Measurements from ENCODE around the gene SEMA3D.

Gene SEMA3D

DNA sequence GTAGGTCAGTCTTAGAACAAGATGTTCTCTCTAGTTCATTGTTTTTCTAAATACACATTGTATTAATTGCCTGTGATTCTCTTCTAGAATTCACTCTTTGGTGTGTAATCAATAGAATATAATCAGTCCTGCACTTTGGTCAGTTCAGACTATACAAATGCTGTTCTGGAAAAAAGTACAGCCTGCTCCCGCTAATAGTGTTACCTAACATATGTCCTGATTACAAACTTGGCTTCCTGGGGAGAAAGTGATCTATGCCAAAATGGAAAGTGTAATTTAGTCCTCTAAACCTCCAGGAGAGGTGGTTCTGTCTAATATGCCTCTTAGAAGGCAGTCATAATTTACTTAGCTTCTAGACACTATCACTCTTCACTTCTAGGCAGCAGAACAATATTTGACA lies 215.5 kb downstream of the SEMA3D start:
- DNase-seq, result no peak

DNA sequence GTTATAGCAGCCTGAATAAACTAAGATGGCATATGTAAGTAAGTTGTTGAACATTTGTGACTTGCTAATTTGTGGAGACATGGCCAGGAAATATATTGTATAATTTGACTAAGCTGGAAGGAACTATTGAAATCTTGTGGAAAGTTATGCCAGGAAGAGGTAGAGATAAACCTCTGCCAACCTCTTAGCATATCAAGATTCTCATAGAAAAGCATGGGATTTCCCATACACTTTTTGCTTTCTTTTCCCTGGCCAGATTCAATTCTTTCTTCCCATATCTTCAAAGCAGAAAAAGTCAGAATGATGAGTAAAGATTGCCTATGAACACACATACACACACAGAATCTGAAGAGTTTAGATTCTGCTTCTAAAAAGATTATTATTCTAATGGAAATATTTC lies 216.2 kb downstream of the SEMA3D start:
- no peak for DNase-seq

DNA sequence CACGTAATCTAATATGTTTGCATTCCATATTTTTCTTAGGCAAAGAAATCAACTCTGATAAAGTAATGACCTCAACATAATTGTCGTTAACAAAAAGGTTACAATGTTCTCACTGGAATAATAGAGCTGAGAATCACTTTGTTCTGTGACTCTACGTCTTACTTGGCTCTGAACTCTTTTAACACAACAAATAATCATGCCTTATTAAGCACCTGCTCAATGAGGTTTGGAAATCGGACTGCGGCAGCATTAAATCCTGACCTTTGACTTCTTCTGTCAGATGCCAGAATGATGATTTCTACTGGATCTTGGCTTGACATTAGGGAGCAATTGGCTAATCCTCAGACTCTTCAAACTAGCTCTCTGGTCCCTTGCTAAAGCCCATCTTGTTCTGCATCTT lies 233.6 kb downstream of the SEMA3D start:
- no peak for DNase-seq

DNA sequence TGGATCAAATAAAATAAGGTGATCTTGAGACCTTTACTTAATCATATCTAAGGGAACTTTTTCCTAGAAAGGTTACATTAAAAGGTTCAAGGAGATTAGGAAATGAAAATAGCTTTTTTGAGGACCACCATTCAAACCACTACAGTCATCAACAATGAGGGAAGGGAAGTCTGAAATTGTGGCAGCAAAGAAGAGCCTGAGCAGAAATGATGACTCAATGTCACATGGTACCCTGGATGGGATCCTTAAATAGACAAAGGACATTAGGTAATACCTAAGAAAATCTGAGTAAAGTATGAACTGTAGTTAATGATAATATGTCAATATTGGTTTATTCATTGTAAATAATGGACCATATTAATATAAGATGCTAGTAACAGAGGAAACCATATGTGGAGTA lies 236.0 kb downstream of the SEMA3D start:
- no peak for DNase-seq

DNA sequence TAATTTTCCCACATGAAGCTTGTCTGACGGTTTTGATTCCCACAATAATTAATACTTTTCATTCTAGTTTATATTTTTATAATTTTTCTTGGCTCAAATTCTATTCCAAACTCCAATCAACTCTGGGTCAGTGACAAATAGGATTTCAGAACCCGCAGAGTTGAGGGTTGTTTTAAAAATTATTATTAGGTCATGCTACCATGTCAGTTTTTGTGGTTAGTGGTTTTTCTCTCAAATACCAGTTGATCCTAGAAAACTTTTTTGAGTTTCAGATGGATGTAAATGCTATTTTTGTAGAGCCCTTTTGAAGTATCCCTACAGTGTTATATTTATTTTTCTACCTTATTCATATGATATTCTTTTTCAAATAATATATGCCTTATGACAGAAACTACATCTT lies 237.4 kb downstream of the SEMA3D start:
- no peak for DNase-seq

DNA sequence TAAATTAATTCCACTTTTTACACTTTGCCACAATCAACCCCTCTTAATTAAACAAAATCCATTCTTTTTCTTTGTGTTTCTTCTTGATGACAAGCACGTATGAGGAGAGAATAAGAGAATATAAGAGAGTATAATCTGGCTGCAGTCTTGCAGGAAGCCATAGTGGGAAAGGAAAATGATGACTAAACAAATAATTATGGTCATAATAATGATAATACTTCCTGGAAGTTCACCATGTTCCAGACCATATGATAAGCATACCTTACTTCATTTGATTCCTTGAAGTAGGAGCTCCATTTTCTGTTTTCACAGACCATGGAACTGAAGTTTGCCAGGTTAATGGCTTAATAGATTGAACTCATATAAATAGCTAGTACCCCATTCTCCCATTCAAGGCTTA lies 237.8 kb downstream of the SEMA3D start:
- no peak for DNase-seq

DNA sequence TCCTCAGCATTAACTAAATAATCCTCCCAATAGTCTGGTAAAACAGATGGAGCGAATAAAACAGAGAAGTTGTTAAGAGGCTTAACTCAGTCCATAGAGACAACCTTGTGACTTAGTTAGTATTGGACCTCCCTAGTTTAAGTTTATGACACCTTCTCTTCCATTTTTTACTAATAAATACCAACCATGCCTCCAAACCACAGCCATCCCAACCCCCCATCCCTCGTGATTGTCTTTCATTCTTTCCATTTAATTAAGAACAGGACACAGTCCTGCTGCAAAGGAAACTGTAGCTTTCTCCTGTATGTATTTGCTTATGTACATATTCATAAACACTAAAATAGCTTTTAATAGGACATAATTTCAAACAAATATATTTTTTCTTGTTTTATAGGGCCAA lies 238.2 kb downstream of the SEMA3D start:
- DNase-seq, result no peak

DNA sequence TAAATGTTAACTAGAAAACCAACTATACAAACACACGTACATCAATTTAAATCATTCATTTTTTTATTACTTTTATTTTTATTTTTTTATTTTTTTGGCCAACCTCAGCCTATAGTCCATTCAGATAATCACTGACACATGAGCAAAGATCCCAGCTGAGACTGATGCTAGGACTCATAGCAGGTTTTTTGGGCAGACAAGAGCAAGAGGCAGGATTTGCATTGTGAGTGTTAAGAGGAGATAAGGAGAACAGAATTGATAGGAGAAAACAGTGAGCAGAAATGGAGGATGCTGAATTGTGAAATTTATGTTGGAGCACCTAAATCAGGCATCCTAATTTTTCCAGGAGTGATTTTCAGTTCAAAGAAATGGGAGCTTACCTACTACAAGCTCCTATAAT lies 240.3 kb downstream of the SEMA3D start:
- no peak for DNase-seq

Measured in NCI-H2227 treated with DMSO at 0.1 percent for 48 hours (cell line).